Activated naive CD4-positive, alpha-beta T cell (primary cell): ENCODE results near the gene COL12A1.

ENCODE experiments used
- DNase-seq, 4 experiments: peaks; one replicate each; lab custom pipeline; 2025; lab: John Stamatoyannopoulos, UW

Gene COL12A1

GRCh38 chr6:75142721-75143120 is 63.1 kb downstream of the COL12A1 start:
- DNase-seq: no peak

DNA sequence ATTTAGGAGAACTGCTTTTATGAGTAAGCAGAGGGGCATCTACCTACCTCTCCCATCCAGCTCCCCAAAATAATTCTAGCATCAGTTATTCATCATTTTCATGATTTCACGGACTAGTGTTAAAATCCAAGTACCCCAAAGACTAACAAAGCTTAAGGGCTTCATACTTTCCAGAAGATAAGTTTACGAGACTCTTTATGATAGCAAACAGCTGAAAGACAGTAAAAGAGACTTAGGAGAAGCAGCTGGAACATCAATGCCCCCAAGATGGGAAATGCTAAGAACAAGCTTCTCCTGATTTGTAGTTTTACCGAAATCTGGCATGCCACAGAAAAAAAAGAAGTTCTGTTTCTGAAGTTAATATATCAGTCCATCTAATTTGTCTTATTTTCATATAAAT is 70.0 kb downstream of the COL12A1 start:
- no peak for DNase-seq

DNA sequence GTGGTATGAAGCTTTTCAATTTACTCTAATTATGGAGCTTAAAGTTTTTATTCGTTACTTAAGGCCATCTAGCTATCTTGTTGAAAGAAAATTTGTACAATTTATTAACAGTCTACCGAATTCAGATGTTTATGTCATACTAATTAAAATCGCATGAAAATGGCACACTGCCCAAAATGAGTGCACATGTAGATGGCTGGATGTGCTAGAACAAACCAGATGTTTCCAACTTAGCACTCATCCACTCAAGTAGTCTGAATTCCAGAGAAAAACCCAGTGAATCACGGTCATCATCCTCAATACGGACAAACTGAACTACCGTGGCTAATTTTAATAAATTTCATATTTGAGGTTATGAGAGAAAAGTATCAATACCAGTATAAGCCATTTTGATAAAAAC is 70.4 kb downstream of the COL12A1 start:
- no peak for DNase-seq

DNA sequence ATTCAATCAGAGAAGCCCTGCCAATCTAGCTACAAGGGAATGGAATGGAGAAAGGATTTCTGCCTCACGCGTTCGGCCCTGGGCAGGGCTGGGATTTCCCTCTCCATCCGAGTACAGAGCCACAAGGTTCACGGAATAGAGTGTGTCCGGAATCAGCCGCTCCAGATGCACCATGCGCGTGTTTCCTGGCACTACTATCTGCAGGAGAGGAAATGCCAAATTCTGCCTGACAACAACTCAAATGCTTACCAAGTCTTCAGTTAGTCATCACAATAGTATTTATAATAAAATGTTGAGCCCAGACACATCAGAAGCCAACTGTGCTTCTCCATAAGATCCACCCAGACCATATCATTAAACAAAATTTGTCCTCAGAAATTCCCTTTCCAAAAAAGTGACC is 75.1 kb downstream of the COL12A1 start:
- no peak for DNase-seq

DNA sequence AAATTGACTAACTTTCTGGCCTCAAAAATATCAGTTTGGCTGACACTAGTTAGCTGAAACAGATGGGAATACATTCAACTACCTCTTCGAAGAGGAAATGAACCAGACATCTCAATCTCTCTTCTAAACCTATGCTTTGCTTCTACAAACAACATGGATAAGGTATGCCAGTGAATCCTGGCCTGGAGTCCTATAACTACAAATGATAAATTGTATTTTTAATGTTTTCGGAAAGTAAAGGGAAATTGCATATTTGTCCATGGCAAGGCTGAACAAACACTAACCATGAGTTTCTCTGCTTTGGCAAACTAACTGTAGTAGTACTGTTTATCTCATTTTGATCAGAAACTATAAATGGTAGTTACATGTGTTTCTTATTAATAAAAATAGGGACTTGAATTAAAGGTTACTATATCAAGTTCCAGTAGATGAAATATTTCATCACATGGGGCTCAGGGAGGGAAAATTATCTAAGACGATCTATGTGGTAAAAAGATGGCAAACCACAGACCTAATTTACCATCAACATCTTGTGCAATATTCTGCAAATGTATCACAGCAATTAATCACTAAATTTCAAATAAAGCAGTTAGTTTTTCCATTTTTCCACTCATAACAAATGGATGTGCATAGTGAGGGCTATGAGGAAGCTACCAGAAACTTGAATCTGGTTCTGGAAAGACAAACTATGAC is 76.8 kb downstream of the COL12A1 start:
- DNase-seq: no peak

GRCh38 chr6:75126518-75126917 is 79.3 kb downstream of the COL12A1 start:
- DNase-seq: no peak

GRCh38 chr6:75124983-75125382 is 80.9 kb downstream of the COL12A1 start:
- DNase-seq: no peak

GRCh38 chr6:75124085-75124484 is 81.8 kb downstream of the COL12A1 start:
- no peak for DNase-seq

DNA sequence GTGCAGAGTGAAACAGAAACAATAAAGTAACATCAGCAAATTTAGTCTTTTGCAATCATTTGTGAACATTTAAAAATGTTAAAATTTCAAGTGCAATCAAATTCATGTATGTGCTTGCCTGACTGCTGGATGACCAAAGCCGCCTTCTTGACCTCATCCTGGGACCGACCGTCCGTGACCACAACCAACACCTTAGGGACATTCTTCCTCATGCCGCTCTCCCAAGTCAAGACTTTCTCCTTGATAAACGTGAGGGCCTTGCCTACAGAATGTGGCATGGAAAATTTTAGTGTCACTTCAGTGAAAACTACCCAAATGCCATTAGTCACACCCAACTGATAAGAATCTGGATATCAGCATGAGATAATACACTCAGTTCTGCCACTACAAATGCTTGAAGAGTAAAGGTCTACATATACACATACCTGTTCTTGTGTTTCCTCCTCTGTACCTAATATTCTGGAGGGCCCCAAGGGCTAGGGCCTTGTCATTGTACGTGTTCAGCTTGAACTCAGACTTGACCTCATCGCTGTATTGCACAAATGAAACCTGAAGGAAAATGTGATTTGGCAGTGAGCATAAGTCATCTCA is 86.8 kb downstream of the COL12A1 start:
- no peak for DNase-seq

GRCh38 chr6:75117701-75118100 is 88.2 kb downstream of the COL12A1 start:
- no peak for DNase-seq

DNA sequence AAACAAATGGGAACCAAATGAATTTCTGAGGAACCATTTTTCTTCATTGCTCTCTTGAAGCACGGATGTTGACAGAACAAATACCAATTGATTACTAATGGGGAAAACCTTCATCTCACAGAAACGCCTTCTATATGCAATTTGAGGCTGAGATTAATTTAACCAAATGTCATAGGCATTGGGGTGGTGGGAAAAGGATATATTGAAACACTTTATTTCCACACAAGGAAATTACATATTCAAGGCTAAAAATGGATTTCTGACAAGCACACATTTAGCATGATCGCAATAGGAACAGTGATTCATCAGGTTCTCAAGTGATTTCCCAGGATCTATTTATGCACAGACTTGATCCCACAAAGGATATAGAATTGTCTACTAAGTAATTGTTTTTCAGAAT is 88.9 kb downstream of the COL12A1 start:
- DNase-seq: no peak

DNA sequence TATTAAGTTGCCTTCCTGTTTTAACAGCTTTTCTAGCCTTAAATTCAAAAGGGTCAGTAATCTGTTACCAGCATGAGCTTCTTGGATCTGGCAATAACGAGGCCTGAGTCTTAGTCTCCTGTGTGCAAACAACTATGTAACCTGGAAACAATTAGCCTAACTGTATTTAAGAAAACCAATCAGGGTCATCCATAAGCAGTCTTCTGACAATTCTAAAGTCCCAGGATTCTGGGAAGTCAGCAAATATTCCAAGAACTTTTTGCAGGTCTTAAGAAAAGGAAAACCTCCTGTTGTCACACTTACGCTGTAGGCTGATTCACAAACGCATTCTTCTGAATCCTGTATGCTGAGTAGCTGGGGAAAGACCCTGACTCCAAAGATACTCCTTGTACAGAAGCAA is 90.4 kb downstream of the COL12A1 start:
- no peak for DNase-seq

DNA sequence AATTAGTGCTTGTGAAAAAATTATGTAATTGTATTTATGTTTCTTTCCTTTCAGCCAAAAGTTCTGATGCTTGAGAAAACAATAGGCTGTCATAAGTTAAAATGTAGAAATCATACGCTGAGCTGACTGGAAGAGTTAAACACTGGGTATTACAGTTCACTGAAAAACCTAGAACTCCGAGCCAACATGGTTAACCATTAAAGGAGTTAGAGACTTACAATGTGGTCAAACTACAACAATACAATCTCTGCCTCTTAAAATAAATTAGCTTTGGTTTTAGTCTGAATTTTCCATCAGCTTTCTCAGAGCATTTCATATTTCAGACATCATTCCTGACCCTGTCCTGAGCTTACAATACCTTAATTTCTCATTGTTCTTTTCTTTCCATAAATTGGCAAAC is 91.0 kb downstream of the COL12A1 start:
- no peak for DNase-seq

DNA sequence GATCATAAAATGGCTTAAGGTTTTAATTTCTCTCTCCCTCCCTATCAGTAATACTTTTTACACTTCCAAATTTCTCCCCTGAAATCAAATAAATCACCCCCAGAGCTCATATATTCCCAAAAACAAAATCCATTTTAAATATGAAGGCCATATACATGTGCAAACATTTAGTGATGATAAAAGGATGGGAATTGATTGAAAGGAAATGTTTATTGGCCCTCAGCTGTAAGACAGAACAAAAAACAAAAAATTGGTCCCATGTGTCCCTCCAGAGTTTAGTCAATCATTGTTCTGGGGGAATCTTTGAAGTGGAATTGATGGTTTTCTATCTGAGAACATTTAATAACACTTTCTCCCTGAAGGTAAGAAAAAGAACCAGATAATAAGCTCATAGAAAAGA is 91.7 kb downstream of the COL12A1 start:
- DNase-seq: no peak

- DNase-seq: no peak
Observed at GRCh38 chr6:75113446-75113845, 92.4 kb downstream of the COL12A1 start.

GRCh38 chr6:75109765-75110164 is 96.1 kb downstream of the COL12A1 start:
- no peak for DNase-seq

GRCh38 chr6:75109022-75109421 is 96.8 kb downstream of the COL12A1 start:
- no peak for DNase-seq

GRCh38 chr6:75108333-75108974 is 97.4 kb downstream of the COL12A1 start:
- no peak for DNase-seq

- no peak for DNase-seq
Observed at GRCh38 chr6:75107913-75108312, 97.9 kb downstream of the COL12A1 start.

DNA sequence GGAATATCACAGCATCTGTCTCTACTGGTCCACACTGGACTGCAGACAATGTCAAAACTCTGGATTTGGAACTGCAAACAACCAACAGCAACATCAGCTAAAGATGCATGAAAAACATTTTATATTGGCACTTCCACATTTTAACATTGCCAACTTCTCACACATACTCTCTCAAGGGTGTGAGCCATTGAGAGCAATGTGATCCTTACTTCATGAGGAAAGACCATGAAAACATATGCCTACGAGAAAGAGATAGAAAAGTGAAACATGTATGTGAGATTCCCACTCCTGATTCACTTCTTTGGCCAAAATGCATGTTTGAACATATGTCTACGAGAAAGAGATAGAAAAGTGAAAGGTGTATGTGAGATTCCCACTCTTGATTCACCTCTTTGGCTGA is 99.4 kb downstream of the COL12A1 start:
- DNase-seq: no peak

GRCh38 chr6:75103431-75103830 is 102.4 kb downstream of the COL12A1 start:
- no peak for DNase-seq

DNA sequence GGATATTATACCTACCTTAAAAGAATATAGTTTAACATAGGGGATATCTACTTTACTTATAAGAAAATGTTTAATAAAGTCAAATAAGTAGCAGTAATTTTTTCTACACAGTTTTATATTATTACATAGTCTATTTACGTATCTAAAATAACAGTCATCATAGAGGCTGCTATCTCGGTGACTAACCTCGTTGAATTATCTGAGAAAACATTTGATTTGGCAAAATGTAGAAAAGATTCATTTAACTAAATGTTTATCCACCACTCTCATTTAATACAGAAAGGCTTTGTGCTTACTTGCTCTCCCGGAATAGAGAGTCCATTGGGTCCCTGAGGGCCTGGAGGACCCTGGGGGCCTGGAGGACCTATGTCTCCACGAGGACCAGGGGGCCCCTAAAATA is 103.6 kb downstream of the COL12A1 start:
- DNase-seq: no peak

DNA sequence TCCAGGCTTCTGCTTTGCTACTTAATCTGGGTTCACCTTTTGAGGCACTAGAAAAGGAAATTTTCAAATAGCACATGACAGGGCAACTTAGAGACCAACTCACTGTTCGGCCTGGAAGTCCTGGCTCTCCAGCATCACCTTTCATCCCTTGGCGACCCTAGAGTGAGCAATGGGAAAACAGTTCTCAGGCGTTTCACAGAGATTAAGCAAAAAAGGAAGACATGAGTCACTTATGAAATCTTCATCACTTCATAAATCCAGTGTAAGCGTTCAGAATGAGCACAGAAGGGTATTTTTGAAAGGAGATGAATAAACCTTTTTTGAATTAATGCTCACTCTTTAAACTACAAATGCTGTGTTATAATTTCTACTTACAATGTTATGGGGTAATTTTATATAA is 104.0 kb downstream of the COL12A1 start:
- no peak for DNase-seq

GRCh38 chr6:75098709-75099108 is 107.1 kb downstream of the COL12A1 start:
- no peak for DNase-seq
